Stromal cell of bone marrow (primary cell): ENCODE results near the gene MPO.

Source experiments
- DNase-seq: peaks from one replicate; pipeline ENCODE4 v3.0.0-alpha.2; 2012; ENCODE audit warnings: low read depth

Gene MPO

DNA sequence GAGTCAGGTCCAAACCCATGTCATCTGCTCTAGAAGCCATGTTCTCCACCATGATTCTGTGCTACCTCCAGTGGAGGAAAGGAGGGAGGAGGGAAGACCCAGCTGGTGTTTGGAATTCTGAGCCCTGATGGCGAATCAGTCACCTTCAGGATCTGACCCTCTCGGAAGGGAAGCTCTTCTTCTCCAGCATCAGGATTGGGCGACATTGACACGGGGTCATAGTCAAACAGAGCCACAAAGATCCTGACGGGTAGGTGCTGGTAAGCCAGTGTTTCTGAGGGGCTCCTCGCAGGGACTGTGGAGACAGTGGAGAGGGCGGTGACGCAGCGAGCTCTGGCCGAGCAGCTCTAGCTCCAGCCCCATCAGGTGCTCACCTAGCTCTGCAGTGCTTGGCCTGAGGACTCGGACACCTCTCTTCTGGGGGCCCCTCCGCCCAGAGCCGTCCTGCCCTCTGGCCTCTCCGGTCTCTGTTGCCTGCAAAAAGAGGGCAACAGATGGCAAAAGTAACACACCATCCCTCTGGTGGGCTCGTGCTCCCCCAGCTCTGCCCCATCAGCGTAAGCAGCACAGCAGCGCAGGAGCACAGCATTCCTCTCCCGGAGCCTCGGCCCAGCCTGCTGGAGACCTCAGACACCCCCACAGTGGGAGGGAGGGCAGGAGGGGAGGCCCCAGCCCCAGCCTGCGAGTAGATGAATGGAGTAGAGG lies 26.9 kb upstream of the MPO start:
- no peak for DNase-seq

DNA sequence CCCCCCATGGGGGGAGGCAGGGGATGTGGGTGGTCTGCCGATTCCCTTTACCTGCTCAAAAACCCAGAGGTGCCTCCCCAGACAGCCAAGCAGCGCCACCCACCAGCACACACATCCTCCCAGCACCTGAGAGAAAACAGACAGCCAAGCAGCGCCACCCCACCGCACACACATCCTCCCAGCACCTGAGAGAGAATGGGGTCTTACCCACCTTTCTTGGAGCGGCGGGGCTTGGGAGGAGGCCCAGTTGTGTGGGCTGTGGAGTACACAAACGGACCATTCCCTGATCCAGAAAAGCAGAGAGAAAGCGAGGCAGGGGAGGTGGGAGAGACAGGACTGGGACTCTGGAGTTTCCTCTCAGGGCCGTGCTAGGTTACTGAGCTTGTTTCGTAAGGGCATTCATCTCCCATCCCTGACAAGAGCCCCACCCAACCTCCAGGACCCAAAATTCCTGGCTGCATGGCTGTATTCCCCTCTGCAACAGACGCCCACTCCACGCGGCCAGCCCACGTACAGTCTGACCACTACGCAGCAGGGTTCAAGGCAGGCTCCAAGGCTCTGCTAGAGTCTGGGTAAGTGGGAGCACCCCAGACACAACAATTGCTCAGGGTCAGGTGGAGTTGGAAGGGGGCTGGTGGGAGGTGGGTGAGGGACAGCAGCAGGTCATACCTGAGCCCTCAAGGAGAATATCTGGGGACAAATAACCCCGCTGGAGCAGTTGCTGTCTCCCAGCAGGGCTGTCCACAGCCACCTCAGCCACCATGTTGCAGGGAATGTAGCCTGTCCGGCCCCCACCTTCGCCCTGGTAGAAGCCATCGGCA lies 25.6 kb upstream of the MPO start:
- no peak for DNase-seq

DNA sequence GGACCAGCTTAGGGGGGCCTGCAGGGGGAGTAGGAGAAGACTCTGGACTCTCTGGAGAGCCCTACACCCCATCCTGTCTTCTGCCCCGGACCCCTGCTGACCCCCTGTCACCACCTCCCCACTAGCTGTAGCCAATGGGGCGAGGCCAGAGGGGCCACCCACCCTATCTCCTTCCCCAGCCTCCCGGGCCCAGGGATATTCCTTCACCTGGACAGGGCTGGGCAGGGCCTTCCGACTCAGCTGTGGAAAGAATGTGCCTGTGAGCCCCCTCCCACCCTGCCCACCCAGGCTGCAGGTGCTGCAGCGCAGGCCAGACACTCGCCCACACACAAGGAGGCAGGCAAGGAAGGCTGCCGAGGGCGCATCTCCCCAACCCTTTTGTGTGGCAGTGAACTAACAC lies 24.9 kb upstream of the MPO start:
- no peak for DNase-seq

DNA sequence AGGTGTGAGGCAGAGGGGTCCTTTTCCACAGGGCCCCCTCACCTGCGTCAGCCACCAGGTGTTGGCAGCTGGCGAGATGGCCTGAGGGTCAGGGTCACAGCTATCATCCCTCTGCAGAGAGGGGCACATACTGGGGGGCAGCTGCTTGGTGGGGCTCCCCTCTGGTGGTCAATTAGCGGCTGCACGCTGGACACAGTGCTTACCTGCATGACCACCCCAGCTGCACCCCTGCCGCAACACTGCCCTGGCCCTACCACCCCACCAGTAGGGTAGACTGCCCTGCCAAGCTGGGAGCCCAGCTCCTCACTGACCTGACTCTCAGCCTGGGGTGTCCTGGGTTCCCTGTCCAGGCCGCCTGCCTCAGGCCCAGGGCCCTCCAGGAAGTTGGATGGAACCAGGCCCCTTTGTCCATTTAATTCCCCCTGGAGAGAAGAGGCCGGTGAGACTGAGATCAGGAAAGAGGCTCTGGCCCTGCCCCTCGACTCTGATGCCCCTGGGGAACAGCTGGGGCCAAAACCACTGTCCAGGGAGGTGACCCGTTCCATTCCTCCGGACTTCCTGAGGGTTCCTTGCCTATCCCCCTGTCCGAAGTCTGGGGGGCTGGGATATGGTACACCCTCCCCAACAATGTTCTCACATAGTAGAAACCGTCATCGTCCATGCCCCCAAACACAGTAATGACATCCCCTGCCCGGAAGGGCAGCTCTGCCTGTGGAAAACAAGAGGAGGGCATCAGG lies 24.2 kb upstream of the MPO start:
- DNase-seq: no peak

DNA sequence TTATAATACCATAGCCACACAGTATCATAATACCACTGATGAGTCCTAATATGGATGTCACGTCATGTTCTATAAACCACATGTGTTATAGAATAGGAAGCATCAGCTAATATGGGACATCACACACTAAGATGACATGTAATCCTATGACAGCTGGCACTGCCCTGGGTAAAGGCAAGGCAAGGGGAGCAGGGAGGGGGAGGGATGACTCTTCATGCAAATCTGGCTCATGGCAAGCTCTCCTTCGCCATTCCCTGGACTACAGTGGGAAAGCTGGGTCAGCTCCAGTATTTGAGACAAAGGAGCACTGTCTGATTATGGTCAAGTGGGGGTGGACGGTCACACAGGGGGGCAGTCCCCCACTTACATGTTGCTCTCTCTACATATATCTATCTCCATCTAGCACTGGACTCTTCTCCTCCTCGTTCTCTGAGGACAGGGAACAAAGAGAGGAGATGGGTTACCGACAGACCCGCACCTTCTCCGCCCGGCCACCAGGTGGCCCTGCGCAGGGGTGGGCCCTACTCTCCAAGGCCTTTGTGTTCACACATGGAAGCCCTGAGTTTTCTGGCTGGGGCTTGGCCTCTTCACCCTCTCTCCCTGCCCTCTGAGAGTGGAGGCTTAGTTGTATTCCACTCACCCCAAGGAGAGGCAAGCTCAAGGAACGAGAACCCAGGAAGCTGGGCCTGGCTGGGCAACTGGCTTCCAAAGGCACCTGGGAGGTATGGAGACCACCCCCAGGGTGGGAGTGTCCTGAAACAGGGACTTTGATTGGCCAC lies 23.4 kb upstream of the MPO start:
- DNase-seq: no peak

DNA sequence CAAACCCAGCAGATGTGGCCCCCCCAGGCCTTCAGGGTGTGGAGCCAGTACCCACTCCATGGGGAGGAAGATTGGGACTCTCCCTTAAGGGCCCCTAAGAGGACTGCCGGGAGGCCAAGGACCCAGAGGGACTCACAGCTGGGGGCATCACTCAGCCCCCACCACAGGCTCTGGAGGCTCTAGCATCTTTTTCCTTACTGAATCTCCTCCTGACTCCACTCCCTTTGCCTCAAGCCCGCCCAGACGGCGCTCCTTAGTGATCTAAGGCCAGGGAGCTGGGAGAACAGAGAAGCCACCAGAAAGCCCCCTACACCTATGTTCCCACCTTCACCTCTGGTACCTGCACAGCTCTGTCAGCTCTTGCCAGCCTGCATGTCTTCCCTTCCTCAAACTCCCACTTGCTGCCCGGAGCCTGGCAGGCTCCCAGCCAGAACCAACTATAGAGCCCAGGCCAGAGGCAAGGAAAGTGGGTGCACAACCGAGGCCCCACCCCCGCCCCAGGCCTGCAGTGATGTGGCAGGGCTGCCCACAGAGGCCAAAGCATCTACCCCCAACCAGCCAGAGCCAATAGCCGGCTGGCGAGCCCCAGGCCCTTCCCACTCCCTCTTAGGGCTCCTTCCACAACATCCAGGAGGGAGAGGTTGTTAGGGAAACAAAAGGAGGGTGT lies 22.3 kb upstream of the MPO start:
- DNase-seq: no peak

DNA sequence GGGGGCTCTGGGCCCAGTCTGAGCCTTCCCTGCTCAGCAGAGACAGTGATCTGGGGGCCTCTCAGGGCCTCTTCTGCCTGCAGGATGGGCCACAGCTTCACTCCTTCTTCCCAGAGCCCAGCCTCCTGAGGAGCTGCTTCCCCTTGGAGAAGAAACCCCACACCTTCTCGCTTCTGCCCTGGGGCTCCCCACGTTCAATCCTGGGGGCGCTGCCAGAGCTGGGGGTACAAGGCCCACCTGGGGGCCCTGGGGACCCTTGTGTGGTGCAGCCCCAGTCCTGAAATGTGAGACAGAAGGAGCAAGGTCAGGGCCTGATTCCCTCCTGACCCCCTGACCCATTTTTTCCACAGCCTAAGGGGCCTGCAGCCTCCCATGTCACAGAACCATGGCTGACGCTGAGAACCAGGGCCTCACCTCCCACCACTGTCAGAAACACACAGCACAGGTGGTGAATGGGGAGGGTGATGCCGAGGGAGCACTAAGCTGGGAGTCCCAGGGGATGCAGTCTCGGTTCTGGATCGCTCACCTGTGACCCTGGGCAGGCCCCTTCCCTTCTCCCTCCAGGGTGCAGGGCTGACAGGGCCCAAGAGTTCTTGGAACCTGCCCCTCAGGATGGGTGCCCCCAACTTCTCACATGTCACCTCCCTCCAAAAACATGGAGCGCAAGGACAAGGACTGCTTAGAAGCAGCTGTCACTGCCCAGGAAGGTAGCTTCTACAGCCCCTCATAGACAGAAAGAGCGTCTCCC lies 21.6 kb upstream of the MPO start:
- no peak for DNase-seq

DNA sequence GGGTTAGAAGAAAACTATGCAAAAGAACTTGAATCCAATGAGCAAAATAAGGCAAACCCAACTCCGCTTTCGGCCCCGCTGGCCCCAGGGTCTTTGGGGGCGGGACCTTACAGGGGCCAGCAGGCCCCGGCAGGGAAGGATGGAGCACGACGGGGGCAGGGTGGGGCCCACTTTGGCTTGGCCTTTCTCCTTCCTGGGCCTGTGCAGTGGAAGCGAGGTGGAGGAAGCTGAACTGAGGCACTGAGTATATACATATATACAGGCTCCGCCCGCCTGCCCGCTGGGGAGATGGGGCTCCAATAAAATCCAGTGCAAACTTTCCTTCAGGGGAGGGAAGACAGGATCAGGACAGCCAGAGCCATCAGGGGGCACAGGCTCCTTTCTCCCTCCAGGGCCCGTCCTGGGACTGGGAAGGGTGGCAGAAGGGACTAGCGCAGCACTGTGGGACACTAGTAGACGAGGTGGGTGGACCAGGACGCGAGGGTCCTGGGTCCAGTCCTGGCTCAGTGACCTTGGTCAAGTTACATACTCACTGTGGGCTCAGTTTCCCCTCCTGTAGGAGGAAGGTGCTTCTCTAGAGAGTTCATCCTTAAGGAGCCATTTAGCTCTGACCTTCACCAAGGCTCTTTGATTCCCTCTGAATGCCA lies 20.9 kb upstream of the MPO start:
- DNase-seq: no peak

DNA sequence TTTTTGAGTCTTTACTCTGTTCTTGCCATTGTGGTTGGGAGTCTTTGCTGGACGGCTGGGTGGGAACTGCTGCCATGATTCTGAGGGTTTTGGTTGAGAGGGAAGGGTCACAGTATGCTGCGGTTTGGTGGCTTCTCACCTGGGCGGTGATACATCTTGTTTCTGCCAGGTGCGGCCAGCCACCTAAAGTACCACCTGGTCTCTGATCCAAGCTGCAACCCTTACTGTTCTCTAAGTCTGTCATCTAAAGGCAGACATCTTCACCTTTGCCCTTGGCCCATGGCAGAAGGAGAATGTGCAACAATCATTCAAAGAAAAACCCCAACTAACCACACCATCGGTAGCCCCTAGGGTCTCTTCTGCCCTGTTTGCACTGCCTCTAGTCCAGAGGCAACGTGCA lies 19.6 kb upstream of the MPO start:
- no peak for DNase-seq

DNA sequence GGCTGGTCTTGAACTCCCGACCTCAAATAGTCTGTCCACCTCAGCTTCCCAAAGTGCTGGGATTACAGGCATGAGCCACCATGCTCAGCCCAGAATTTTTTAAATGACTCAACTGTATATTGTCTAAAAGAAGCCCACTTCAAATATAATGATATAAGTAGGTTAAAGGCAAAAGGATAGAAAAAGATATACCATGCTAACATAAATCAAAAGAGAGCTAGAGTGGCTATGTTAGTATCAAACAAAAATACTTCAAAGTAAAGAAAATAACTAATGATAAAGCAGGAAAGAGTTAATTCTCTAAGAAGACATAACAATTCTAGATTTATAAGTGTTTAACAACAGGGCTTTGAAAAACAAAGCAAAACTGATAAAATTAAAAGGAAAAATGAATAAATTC lies 13.3 kb upstream of the MPO start:
- DNase-seq: no peak

DNA sequence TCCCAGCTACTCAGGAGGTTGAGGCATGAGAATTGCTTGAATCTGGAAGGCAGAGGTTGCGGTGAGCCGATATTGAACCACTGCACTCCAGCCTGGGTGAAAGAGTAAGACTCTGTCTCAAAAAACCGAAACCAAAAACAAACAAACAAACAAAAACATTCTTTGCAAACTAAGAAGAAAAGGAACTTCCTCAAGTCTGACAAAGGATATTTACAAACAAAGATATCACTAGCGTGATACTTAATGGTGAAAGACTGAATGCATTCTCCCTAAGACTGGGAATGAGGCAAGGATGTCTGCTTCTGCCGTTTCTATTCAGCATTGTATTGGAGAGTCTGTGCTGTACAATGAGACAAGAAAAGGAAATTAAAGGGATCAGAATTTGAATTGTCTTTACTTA lies 10.5 kb upstream of the MPO start:
- no peak for DNase-seq

DNA sequence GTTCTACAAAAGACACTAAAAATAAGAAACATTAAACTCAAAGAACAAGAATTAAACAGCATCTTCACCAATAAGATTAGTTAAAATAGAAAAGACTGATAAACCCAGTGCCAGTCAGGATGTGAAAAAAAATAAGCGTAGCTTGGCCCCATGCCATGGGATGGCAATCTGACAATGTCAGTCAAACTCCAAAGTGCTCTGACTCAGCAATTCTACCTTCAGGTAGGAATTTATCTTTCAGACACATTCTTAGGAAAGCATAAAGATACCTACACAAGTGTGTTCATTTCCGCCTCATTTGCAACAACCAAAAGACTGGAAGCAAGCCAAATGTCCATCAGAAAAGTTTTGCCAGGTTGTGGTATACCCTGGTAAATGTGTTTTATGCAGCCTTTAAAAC lies 9.1 kb upstream of the MPO start:
- no peak for DNase-seq

DNA sequence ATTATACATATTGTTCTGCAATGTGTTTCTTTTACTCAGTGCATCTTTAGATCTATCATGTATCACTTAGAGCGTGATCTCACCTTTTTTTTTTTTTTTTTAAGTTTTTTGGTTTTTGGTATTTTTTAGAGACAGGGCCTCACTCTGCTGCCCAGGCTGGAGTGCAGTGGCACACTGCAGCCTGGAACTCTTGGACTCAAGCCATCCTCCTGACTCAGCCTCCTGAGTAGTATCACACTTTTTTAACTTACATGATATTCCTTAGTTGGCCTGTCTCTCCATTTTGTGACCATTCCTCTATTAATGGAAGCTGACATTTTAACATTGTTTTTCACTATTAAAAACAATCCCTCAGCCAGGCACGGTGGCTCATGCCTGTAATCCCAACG lies 4.7 kb upstream of the MPO start:
- peak; percentile 11 for DNase-seq

DNA sequence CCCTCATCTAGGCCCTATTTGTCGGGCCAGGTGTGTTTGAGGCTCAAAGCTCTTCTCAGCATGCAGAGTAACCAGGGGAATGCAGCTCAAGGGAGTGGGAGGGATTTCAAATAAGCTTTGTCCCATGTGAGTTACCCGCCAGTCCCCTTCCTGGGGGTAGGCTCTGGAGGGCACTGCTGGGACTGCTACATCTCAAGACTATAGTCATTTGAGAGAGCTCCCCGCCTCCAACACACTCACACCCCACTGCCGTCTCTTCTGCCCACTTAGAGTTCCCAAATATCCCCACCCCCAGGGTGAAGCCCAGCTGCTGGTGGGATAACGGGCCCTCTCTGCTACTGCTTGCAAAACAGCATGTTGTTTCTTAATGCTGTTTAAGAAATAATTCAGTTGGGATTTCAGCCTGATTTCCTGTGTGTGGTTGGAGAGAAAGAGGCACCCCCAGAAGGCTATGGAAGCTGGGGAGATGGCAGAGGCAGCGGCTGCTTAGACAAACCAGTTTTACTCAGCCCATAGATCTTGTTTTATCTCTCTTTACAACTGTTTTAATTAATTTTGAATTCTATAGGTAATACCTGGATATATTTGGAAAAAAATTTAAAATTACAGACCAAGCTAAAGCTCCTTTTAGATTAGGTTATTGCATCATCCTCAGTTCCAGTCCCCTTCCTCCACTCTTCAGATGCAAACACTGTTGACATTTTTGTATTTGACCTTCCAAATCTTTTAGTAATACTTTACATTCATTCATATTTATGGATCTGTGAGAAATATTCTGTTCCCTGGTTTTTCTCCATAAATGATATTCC lies 4.1 kb upstream of the MPO start:
- DNase-seq: no peak

DNA sequence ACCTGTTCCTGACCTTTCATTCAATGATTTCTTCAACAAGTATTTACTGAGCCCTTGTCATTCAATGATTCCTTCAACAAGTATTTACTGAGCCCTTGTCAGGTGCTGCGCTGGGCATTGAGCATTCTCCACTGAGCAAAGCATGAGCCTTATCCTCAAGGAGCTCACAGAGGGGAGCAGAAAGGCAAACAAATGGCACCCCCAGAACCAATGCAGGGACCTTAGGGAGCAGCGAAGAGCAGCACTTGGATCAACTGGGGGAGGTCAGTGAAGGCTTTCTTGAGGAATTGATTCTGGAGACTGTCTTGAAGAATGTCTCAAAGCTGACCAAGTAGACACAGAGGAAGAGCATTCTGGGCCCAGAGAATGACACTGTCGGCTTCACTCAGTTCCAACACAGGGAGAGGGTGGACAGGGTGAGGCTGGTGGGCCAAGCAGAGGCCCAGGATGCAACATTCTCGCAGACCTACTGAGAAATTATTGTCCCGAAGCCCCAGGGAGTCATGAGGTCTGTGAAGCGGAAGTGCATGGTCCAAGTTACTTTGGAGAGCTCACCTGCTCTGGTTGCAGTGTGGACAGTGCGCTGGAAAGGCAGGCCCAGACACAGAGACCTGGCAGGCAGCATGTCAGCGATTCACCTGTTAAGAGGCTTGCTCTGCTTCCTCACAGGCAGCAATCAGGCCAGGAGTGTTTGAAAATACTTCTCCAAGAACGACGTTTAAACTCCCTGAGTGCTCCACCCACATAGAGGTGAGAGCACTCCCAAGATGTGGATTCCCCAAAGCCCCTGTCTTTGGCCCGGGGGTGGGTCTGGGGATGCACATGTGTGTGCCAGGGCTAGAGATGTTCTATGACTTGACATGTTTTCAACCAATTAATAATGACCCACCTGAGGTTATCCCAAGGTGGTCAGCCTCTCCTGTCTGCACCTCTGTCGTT lies 3.2 kb upstream of the MPO start:
- DNase-seq: no peak

DNA sequence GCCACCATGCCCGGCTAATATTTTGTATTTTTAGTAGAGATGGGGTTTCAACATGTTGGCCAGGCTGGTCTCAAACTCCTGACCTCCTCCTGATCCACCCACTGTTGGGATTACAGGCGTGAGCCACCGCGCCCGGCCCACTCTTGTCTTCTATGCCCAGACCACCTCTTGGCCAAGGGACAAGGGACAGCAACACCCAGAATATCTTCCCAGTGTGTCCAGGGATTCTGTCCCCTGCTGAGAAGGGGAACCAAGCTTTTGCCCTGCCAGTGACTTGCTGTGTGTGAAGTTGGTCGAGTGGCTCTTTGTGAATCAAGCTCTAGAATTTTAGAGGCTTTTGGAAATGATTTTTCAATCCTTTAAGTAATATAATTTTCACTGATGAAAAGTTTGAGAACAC lies 1.7 kb upstream of the MPO start:
- no peak for DNase-seq

DNA sequence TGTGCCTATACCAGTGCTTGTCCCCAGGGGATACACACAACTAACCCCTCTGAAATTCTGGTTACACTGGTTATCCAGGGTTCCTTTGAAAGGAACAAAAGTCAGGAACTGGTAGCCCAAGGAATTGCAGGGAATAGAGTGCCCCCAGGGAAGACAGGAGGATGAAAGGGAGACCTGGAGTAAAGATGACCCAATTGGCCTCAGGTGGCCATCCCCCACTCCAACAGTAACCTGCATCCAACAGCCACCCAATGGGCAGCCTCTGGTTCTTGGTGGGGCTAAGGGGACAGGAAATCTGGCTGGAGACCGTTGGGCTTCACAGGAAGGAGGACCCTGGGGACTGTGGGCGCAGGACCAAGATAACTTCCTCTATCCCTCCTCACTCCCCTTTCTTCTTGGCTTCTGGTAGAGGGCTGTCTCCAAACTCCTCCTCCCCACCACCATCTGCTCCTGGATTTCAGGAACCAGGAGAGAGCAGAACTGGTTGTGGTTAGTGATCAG lies 826 bp upstream of the MPO start:
- no peak for DNase-seq

DNA sequence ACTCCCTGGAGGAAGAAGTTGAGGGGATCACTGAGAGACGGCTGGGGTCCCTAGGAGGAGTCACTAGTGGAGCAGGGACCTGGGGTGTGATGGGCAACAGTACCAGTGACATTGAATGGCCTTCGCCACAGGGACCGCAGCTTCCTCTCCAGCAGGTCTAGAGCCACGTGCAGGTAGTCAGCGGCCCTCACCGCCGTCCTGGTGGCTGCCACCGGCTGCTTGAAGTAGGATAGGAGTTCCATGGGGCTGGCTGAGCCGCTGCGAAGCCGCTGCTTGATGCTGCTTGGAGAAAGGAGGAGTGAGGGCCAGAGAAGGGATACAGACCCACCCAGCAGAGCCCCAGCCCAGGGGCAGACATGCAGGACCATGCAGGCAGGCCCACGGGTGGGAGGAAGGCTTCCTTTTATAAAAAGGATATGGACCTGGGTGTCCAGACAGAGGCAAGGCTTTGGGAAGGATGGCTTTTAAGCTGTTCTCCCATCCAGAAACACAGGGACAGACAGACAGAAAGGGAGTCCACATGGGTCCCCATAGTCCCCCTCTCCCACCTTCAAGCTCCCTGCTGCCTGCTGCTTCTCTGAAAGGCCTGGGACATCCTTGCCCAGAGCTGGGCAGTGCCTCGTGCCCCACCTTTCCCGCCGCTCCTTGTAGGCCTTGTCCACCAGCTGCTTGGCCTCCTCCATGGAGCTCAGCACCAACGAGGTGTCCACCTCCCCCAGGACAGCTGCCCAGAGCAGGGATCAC lies 827 bp downstream of the MPO start:
- no peak for DNase-seq
